NT2/D1 (cell line): Measurements from ENCODE around the gene HS3ST2.

Experiments
- YY1 ChIP-seq: IDR thresholded peaks from 2 replicates; pipeline ENCODE4 v1.6.1; 2011; ENCODE audit not compliant: insufficient read length, insufficient read depth
- ZNF274 ChIP-seq: IDR thresholded peaks from 2 replicates; pipeline ENCODE4 v1.6.1; 2011; ENCODE audit warnings: mild to moderate bottlenecking, low read depth, low read length

- TF ChIP-seq YY1 = no peak
- no peak for TF ChIP-seq ZNF274
Measured at GRCh38 chr16:22868593-22869224, 54.7 kb downstream of the HS3ST2 start.
